Right renal cortex interstitium (tissue), 3 donors: ENCODE measurements around the gene SLPI. TPM values are rescaled to one million over a fixed set of nuclear protein-coding genes. Genes with fewer than 3 reads are reported as not detected.

ENCODE experiments used
- DNase-seq, 3 donors: peaks; one replicate each; pipeline ENCODE4 v3.0.0-alpha.2; 2013; ENCODE audit warnings: low read depth in 3 of 3, low spot score in 2 of 3
- polyA plus RNA-seq, 3 donors: library from polyadenylated mRNA; unstranded; fragments of 120-200 nt; gene quantifications; one replicate each; pipeline ENCODE4 v1.2.1, GENCODE V29; 2013; ENCODE audit not compliant: insufficient read length in 3 of 3

Gene SLPI
- polyA plus RNA-seq, 3 donors: not detected

DNA sequence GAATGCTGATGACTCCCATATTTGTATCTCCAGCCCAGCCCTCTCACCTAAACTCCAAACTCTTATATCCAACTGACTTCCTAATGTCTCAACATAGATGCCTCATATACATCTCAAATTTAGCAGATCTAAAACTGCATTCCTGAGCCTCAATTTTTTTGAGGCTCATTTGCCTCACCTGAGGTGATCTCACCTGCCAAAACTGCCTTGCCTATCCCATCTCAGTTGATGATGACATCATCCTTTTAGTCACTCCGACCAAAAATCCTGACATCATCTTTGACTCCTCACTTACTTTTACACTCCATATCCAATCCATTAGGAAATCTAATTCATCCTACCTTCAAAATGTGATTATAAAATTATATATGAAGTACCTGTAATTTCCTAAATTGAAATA, 25.6 kb upstream of the SLPI start:
- no peak for DNase-seq

DNA sequence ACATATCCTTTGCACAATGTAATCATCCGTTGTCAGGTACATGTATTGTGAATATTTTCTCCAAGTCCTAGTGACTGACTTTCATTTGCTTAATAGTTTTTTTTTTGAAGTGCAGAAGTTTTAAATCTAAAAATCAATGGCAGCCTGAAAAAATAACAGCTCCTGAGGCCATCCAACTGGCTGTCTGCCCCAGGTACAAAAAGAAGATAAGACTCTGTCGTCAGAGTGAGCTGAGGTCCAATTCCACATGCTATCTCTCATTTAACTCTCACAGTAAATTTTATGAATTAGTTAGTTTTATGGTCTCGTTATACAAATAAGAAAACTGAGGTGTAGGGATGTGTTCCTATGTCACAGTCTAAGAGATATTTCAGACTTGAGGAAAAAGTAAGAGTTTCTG, 21.0 kb upstream of the SLPI start:
- no peak for DNase-seq

DNA sequence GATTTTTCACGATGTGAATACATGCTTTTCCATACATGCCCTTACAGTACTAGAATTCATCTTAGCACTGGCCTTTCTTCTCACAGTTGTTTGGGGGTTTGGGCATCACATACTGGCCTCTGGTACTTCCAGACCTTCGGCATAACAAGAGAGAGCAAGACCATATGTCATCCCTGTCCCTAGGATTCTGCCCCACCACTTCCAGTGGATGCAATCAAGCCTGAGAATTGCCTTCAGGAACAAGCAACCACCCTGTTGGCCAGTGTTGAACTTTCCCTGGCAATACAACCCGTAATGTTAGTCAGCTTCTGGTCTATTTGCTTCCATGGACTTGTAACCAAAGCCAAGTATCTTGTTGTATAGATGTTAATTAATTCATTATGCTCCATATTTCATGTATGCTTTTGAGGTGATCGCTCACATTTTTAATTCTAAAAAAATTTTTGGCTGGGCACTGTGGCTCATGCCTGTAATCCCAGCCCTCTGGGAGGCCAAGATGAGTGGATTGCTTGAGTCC, 15.4 kb upstream of the SLPI start:
- no peak for DNase-seq

DNA sequence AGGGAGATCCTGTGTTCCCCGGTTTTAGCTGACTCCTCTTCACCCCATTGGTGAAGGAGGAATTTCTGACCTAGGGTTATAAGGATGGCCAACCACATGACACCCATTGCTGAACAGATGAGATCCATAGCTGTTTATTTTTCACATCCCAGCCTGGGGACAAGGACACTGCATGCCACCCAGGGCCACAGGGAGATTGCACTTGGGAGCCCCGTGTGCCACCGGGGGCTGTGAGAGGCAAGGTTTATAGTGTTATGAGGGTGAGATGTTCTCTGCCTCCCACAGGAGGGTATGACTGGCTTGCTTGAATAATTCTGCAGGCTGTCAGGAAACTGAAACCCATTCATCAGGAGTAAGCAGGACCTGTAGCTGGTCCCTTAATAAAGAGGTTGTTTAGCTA, 14.7 kb upstream of the SLPI start:
- no peak for DNase-seq

DNA sequence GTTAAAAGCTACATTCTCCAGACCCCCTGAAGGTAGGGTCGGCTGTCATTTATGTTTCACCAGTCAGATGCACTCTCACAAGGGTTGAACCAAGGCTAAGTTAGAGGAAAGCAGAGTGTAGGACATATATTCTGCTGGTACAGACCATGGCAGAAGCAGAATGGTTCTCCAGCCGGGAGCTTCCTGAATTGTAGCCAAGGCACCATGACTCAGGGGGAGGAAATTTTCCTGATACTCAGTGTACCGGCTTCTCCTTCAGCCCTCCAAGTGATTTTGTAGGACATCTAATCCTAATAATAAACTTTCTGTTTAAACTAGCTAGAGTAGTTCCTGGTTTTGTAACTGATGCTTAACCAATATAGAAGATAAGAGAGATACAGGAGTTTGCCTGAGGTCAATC, 14.2 kb upstream of the SLPI start:
- no peak for DNase-seq

DNA sequence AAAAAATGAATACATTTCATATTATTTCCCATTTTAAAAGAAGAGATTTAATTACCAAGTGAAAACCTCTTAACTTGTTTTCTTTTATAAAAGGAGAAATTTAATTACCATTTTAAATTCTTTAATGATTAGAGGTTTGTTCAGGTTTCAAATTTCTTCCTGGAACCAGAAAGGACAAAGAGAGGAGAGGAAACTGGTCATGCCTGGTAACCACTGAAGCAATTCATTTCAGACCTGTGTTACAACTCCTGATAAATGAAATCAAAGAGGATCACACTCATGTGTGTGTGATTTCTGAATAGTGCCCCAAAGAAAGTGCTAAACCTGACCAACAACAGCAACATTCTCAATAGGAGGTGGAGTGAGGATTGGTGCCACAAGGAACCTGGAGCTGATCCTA, 12.6 kb upstream of the SLPI start:
- DNase-seq: peak in 1 of 3 donors; percentile 33

DNA sequence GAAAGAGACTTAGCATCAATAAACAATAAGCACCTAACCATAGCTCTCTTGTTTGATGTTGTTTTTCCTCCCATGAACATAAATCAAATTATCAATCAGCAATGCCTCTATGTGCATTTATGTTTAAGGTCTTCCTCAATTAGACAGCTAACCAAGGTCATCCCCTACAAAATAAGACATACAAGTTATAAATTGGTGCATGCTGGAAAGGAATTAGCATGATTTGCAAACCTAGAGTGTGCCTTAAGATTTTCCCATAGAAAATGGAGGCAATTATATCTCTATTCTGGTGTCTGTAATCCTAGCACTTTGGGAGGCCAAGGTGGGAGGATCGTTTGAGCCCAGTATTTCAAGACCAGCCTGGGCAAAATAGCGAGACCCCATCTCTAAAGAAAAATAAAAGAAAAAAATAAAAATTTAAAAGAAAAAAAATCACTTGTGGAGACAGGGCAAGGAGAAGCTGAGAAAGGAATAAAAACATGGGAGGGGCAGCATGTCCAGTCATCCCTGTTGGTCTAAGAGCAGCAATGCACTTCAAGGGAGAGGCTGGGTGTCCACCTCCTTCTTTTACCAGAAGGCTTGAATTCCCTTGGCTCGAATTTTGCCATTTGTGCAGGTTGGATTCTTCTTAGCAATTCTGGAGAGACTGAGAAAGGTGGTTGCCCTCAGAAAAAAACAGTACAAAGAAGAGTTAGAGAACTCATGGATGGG, 9.3 kb upstream of the SLPI start:
- no peak for DNase-seq

DNA sequence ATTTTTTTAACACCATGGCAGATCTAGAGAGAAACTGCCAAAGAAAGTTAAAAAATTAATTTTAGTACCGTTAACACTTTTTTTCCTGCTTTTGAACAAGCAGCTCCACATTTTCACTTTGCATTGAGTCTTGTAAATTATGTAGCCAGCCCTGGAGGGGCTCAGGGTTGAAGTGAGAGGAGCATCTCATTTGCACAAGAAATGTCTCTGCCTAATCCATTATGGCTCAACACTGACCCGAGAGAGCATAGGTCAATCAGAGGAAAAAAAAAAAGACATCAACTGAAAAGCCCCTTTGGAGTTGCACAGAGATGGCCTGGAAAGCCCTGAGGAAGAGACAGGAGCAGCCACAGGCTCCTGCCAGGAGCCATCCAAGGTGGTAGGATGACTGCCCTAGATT, 4.3 kb upstream of the SLPI start:
- DNase-seq: no peak

DNA sequence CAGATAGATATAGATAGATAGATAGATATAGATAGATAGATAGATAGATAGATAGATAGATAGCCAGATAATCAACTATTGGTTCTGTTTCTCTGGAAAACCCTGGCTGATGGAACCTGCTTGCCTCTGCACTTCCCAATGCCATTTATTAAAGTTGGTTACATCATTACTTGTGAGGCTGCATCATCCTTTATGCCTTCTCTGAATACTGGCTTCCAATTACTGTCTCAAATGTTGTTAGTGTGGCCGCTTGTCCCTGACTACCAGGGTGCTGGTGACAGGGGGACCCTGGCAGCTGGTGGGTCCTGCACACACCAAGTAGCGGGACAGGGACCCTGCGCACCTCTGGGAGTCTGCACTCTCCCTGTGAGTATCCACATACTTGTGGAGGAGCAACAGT, 3.9 kb upstream of the SLPI start:
- DNase-seq: no peak

DNA sequence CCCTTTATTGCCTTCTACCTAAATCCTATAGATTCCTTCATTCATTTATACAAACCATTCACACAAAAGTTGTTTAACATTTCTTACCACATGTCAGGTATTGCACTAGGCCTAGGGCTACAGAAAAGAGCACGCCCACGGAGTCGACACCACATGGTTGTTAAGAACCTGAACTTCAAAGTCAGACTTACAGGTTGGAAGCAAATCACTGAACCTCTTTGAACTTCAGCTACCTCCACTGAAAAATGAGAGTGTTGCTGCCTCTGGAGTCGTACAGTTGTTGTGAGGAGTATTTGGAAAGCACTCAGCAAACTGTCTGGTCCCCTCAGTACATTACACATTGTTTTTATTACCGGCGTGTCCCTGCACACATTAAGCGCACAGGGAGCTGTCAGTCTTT, 3.3 kb upstream of the SLPI start:
- DNase-seq: no peak

DNA sequence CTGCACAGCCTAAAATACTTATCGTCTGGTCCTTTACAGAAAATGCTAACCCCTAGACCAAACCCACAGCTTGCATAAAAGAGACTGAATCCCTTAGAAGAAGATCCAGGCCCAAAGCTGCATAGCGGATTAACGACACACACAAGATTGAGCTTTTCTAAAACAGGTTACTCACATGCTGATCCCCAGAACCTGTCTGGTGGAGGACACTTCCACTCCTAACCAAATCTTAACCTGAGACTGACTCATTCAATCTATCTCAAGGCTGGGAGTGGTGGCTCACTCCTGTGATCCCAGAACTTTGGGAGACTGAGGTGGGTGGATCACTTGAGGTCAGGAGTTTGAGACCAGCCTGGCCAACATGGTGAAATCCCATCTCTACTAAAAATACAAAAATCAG, 2.8 kb upstream of the SLPI start:
- DNase-seq: no peak

DNA sequence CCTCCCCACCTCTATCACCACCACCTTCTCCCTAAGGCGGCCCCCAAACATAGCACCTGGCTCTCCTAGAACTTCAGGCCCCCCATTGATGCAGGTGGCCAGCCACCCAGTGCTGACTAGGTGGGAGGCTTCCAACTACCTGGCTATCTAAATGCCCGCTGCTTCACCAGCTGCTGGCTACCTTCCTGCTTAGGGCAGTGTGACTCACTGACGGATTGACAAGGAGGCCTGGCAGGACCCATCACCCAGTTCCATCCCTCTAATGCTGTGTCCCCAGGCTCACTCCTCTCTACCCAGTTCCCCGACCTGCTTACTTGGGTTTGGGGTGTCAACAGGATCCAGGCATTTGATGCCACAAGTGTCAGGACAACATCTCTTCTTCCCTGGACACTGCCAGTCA, 1.1 kb downstream of the SLPI start:
- DNase-seq: no peak

DNA sequence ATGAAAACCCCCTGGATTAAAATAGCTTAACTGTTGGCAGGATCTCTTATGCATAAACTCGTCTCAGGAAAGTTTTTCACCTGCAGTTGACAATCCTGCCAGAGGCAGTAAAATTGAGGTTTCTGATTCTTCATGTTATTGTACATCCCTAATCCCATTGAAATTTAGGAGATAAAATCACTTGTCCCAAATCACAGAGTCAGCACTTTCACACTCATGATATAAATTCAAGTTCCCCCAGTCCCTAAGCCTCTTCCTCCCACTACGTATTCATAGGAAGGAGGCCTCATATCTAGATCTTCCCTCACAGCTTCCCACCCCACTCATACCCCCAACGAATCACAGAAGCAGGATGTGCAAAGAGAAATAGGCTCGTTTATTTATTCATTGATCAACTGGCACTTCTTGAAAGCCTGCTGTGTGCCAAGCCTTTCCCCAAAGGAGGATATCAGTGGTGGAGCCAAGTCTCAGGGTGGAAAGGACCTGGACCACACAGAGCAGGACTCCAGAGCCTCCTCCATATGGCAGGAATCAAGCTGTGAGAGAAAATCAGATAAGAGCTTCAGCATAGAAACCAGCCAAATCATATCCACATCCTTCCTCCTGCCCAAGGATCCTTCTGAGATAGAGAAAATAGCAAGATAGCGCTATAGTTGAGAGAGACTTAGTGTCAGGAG, 2.3 kb downstream of the SLPI start:
- DNase-seq: no peak

DNA sequence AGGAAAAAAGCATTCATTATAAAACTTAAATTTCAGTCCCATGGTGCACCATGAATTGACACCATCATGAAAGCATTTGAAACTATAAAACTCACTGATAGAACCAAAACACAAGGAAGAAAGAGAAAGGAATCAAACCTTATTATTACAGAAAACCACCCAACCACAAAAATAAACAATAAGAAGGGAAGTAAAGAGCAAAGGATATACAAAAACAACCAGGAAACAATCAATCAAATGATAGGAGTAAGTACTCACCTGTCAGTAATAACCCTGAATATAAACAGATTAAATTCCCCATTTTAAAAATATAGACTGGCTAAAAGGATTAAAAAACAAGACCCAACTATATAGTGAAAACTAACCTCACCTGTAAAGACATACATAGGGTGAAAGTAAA, 5.8 kb downstream of the SLPI start:
- DNase-seq: no peak

DNA sequence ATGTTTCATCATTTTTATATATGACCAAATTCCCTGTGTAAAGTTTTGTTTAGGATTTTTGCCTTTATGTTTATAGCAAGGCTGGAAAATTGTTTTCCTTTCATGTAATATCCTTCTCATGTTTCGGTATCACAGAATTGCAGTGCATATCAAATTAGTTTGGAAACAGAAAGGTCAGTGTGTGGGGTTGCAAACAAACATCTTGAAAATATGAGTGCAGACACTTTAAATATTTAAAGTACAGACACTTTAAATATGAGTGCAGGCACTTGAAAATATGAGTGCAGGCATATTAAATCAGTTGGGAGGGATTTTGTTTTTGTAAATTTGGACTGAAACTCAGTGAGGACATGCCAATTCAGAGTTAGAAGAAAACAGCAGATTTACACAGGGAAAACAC, 6.5 kb downstream of the SLPI start:
- DNase-seq: no peak

DNA sequence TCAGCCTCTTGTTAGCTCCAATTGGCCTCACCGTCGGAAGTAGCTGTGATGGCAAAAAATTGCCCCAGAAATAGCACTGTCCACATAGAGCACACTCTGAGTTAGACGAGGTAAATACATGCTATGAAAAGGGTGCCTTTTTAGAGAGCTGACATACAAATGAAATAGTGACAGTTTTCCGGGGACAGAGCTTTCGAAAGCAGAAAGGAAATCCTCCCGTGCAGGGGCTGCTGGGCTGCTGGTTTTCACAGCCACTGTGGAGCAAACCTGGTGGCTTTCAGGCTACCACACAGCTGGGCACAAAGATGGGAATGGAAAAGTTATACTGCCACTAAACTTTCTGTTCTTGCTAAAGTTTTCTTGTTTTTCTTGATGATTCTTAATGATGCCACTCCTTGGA, 8.3 kb downstream of the SLPI start:
- no peak for DNase-seq

DNA sequence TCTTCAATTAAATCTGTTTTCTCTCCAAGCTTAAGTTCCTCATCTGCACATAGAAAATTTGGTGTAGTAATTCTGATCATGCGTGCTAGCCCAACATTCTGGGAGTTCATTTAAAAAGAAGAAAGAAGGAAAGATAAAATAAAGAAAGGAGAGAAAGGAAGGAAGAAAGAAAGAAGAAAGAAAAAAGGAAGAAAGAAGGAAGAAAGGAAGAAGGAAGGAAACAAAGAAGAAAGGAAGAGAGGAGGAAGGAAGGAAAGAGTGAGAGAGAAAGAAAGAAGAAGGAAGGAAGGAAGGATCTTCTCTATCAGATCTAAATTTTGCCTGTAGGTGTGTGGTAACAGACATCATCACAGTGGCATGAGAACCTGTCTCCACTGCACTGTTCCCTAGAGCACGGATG, 16.2 kb downstream of the SLPI start:
- DNase-seq: no peak

DNA sequence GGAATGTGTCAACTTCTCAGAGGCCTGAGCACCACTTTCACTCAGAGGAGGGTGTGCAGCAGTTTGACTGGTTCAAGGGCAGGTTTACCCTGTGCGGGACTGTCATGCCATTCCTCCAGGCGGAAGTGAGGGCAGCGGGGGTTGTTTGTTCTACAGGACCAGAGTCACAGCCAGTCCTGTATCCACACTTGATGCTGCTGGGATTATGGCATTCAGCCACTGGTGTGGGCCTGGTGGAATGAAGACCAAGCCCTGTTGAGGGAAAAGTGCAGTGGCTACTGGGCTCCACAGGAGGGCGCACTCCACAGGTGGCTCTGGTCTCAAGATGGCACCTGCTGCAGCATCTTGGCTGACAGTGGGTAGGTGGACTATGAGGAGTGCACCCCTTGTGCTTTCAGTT, 18.4 kb downstream of the SLPI start:
- no peak for DNase-seq

DNA sequence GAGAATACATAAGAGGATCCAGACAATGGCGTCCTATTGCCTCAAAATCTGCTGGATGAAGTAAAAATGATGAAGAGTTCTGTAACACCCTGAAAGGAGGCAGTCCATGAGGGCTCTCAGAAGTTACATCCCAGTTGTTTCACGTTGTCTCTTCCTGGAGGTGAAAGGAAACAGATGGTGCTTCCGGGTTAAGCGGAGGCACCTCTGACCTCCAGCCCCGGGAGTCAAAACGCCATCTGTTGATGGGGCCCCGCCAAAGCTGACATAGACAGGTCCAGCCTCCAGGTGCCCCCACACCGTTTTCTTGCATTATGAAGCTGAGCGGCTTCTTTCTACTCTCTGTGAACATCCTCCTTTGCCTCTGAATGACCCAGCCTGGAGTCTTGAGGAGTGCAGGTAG, 23.7 kb downstream of the SLPI start:
- DNase-seq: no peak

DNA sequence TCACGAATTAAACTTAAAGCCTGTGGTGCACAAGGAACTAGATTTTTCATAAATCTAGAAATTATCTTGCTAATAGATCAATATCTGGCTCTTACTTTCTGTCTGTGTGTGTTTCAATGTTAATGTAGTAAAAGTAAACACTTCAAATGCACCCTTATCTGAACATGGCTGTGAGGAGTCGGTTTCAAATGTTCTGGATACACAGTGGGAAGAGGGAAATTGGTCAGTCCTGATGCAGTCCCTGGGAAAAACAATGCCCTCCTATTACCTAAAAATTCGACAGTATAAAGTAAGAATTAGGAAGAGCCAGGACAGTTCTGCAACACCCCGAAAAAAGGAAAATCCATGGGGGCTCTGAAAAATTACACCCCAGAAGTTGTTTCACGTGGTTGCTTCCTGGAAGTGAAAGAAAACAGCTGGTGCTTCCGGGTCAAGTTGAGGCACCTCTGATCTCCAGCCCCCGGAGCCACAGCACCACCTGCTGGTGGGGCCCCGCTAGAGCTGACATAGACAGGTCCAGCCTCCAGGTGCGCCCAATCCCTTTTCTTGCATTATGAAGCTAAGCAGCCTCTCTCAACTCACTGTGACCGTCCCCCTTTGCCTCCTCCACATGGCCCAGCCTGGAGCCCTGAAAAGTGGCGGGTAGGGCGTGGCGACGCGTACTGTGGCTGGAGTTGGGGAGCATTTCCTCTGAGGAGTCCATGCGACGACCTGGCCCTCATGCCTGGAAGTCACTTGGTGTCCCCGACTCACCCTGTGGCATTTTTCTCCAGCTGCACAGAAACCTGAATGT, 24.9 kb downstream of the SLPI start:
- no peak for DNase-seq

DNA sequence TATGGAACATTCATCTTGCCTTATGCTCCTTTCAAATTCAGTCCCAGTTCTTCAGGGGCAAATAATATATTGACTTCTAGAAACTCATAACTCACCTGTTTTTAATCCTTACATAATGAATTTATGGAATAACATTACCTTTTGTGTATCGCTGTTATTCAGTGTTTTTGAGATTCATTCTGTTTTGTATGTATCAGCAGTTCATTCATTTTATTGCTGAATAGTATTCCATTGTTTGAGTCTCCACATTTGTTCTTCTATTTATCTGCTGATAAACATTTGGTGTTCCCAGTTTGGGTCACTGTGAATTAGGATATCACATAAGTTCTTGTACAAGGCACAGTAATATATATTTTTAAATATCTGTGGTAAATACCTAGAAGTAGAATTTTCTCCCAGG, 28.1 kb downstream of the SLPI start:
- DNase-seq: no peak

DNA sequence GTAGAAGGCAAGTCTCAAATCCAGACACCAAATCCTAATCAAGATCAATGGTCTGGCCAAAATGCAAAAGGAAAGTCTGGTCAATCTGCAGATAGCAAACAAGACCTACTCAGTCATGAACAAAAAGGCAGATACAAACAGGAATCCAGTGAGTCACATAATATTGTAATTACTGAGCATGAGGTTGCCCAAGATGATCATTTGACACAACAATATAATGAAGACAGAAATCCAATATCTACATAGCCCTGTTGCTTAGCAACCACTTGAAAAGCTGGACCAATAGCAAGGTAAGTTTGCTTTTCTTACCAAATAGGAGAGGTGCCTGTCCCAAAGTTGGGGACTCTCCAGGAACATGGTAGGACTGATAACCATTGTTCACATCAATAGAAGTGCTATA, 31.2 kb downstream of the SLPI start:
- no peak for DNase-seq
